ENCODE results near the gene C11orf86.
"Not testable (repeated sequence)": the region's sequence is repeated elsewhere in the genome, so short reads cannot be mapped to it uniquely, and the experiment has no call there.

C11orf86 gene, protein sequence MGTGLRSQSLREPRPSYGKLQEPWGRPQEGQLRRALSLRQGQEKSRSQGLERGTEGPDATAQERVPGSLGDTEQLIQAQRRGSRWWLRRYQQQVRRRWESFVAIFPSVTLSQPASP

DNA sequence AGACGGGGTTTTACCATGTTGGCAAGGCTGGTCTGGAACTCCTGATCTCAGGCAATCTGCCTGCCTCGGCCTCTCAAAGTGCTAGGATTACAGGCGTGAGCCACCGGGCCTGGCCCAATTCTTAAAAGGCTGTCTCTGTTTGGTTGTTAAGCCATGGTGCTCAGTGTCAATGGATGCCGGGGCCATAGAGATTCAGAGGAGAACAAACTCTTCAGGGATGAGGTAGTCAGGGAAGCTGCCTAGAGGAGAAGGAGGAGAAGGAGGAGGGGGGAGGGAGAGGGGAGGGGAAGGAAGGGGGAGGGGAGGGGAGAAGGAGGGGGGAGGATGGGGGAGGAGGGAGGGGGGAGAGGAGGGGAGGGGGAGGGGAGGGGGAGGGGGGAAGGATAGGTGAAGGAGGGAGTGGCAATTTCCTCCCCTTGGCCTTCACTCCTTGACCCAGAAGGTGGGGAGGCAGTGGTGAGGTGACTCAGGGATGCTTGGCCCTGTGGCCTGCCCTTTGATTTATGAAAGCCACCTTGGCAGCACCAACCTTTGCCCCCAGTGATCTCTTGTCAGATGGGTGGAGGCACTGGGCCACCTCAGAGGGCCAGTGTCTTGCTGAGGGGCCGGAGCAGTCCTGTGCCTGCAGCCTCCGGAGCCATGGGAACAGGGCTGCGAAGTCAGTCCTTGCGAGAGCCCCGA, at the start of gene C11orf86:
C11orf86 (plus strand) TSS at position 581 of the 681 bp plus-strand sequence; CDS start at position 640, 59 bp downstream.
- DNase-seq (ENCODE audit: low spot score), result no peak

DNA sequence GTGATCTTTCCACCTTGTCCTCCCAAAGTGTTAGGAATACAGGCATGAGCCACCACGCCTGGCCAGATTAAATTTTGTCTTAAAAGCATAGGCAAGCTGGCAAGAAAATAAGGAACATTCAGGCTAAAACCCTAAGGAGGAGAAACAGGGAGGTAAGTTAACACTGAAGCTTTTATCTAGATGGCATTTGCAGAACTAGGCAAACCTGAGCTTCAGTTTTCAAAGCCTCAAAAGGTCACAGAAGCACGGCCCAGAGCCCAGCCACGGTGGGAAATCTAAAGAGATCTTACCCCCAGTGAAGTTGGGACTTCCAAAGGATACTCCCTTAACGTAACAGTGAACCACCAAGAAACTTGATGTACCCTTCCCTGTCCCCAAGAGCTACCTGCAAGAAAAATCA, 45.4 kb upstream of the C11orf86 start:
- DNase-seq (ENCODE audit: low spot score), result no peak

DNA sequence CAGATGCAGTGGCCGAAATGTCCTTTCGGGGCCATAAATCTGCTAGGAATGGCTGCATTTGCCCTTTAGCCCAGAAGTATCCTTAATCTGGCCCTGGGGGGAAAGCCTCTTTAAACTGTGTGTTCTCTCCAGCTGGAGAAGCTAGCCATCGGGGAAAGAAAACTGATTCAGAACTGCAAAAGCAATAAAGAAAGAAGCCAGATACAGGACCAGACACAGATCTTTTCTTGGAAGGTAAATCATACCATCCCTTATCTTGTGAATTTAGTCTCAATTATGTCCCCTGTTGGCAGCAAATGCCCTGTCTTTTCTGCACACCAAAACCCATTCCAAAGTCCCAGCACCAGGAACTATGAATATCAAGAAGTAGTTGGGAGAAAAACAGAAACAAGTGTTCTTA, 42.6 kb upstream of the C11orf86 start:
- DNase-seq (ENCODE audit: low spot score), result no peak

DNA sequence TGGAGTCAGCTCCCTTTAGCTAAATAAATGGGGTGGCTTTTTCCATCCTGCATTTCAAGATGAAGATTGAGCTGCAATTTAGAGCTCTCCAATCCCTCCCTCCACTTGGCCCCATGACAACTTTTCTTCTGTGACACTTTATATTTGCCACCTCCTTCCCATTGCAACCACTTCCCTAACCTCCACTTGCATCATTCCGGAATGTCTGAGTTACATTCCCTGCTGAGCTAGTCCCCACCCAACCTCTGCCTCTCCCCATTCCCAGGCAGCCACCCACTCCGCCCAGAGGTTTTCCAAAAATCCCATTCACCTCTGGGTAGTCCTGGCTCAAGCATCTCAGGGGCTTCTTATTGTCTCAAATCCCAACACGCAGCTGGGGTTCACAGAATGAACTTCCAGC, 41.6 kb upstream of the C11orf86 start:
- DNase-seq (ENCODE audit: low spot score), result no peak

DNA sequence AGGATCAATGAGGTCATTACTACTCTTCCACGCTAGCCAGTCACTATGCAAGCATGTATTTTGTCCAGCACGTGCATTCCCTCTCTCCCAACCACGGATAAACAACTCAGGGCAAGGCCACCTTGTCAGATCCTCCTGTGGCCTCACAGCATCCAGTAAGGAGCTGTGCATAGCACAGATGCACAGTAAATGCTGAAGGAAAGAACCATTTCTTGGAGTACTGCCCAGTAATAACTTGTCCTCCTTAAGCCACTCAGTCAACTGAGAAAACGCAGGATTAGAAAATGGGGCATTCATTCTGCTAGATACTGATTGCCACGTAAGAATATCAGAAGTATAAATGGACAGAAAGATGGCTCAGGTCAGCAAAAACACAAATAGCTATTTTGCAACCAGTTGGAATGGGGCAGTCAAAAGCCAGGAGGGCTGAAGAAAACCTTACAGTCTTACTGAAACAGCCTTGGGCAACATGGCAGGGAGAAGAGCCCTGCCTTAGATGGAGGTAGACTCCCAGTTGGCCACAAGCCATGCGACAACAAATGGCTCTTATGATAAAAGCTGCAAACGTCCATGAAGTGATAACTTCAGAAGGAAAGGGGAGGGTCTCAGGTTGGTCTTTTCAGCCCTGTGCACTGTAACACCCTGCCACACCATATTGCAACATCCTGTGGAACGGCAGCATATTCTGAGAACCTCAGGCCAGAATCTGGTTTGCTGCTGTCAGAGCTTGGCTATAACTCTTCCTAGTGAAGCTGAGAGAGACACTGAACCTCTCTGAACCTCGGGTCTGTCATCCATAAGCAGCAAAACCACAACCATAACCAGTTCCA, 39.9 kb upstream of the C11orf86 start:
- DNase-seq (ENCODE audit: low spot score), result no peak

DNA sequence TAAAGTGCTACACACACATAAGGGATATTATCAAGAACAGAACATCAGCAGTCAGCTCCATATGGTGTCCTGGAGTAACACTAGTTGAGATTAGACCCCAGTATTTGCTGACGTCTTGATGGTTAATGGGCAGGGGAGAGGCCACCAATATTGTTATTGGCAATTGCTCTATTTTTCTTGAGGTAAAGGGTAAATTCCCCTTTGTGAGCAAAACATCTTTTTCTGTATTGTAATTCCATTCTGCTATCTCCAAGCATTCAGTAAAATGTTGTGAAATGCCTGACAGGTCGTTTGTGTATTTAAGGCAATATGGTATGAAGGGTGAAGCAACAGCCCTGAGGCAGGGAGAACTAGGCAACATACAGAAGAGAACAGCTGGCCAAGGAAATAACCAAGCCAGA, 38.8 kb upstream of the C11orf86 start:
- DNase-seq (ENCODE audit: low spot score), result peak; percentile 76

DNA sequence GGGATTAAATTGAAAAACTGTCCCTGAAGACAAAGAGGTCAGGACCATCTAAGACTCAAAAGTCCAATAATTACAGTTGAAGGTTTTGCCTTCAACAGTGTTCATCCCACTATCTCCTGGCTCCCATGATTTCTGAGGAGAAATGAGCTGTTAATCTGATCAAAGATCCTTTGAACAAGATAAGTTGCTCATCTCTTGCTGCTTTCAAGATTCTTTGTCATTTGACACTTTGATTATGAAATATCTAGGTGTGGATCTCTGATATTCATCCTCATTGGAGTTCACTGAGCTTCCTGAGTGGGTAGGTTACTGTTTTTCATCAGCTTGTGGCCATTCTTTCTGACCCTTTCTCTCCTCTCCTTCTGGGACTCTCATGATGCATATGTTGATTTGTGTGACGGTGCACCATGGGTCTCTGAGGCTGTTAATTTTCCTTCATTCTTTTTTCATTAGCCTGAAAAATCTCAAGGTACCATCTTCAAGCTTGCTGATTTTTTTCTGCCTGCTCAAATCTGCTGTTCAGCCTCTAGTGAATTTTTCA, 37.8 kb upstream of the C11orf86 start:
- no peak for DNase-seq (ENCODE audit: low spot score)

DNA sequence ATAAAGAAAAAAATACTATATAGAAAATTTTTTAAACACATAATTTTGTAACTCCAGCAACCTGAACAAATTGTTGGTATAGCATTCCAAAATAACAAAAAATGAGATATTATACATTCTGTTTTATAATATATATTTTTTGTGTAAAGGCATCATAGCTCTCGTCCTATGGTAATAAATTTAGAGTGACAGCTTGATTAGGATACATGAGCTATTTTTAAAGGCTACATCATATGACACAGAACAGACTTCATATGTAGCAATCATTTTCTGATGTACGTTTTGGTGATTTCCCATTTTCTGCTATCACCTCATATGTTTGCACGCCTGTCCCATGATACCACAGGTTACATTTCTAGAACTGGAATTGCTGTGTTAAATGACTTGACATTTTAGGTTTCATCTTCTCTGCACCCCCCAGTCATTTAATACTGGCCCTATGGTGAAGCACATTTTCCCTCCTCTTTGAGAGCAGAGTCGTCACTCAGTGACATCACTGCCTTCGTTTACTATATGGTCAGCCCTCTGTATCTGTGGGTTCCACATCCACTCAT, 36.4 kb upstream of the C11orf86 start:
- no peak for DNase-seq (ENCODE audit: low spot score)

DNA sequence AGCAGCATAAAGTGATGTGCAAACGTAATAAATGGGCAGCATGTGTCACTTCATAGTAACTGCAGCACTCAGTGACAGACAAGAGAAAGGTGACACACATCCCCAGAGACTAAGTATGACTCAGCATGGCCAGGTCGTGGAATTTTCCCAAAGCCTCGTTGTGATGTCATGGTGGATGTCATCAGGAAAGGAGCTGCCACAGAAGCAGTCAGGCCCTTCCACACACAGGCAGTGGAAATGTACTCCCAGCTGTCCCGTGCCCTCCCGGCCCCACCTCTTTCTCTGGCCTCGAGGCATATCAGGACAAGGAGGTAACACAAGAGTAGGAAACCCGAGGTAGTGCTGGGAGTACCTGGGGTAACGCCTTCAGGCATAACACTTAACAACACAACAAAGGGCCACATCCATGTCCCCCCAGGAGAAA, 25.0 kb upstream of the C11orf86 start:
- DNase-seq (ENCODE audit: low spot score), result peak; percentile 81

DNA sequence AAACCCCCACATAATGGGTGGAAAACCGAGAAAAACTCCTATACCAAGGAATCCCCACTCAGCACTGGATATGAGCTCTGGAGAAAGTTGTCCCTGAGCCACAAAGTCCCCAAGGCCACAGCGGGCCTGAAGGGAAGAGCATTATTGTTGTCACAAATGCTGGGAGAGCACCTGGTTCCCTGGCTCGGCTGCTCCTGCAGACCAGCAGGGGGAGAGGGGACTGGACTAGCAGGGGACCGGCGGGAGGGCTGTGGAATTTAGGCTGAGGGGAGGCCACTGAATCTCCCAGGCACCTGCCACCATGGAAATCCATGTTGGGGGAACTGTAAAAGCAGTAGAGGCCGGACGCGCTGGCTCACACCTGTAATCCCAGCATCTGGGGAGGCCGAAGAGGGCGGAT, 24.0 kb upstream of the C11orf86 start:
- DNase-seq (ENCODE audit: low spot score), result no peak

DNA sequence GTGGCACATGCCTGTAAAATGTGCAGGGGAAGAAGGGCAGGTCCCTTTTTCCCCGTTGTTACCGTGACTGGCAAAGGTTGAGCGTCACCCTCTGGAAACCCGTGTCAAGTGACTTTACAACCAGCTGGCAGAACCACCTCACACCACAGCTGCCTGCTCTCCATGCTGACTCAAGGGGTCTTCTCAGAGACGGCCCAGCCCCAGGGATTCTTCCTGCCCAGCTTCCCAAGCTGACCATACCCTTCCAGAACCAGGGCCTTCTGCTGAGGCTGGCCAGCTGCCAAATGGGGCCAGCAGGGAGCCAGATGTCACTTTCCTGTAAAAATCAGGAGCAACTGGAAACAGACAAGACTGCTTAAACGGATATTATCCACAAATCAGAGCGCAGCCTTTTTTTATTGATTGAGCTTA, 23.2 kb upstream of the C11orf86 start:
- no peak for DNase-seq (ENCODE audit: low spot score)

DNA sequence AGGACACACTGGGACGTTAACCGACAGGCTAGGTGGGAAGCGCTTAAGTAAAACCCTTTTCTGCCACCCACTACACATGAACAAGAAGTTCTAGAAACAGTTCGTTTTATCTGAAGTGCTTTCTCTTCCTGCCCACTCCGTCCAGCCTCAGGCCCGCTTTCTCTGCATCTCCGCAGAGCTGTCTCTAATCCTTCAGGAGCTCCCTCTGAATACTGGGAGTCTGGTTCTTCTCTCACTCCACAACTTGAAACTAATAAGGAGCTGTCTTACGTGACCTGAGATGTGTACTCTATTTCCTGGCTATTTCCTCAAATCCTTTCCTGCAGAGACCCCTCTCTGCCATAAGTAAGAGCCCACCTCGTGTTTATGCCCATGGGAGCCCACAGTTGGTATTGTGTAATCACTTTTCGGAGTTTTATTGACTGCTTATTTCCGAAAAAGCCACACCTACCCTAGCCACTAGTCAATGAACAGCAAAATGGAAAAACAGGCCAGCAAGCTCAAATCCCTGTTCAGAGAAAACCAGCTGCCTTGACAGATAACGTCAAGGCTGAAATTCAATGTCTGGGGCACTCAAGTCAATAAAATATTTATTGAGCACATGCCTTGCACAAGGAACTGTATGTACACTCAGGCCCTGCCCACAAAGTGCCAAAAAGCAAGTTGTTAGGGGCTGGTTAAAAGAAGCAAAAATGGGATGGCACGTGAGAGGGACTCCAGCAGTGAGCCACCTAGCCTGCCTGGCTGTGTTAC, 21.8 kb upstream of the C11orf86 start:
- DNase-seq (ENCODE audit: low spot score), result no peak

DNA sequence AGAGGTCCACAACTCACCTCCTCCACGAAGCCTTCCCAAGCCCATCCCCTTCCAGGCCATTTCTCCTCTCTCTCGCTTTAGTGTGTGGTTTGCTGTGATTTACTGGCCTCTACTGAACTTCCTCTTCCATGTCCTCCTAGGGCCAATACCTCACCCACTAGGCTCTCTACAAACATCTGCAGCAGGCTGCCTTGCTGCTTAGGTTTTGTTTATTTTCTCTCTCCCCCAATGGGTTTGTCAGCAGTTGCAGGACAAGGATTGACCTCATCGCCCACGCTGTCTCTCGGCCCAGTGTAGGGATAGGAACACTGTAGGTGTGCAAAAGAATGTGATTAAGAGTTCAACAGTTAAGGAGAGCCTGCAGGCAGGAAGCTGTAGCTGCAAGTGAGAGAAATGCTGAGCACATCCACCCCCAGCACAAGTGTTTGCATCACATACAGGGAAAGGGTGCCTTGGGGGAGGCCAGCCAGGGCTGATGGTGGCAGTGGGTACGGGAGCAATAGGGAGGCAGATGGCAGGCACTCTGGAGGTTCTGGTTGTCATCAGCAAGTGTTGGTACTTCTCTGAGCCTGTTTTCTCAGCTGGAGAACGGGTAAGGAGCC, 18.3 kb upstream of the C11orf86 start:
- peak; percentile 54 for DNase-seq (ENCODE audit: low spot score)

DNA sequence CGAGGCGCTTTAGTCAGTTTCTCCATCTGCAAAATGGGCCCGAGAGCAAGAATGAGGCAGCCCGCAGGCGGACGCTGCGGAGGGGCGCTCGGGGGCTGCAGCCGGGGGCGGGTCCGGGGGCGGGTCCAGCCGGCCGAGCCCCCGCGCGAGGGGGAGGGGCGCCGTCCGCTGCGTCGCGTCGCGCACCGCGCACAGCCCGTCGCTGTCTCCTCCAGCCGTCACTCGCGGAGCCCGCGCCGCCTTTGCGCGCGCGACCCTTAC, 17.2 kb upstream of the C11orf86 start:
- DNase-seq (ENCODE audit: low spot score), result no peak

DNA sequence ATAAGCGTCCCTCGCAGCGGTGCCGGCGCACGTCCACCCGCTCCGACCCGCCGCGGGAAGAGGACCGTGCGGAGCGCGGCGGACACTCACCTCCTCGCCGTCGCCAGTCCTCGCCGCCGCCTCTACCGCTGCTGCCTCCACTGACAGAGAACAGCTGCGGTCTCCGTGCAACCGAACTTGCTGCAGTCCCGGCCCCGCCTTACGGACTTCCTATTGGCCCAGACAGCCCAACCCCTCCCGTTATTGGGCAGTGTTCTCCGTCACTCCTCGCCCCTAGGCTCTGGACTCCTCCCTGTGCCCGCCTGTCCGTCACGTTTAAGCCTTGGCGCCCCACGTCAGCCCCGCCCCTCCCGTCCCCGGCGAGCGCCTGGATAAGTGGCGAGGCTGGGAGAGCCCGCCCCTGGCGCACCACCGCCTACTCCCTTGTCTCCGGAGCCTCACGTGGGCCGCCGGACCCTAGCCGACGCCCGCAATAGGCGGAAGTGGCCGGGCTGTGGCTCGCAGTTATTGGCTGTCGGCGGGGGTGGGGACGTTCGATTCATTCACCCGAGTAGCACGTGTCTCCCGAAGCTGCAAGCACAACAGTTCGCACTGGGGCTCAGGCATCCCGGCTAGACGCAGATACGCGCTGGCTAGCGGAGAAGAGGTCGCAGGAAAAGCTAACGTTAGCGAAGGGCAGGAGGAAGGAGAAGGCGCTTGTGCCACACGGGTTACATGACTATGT, 16.7 kb upstream of the C11orf86 start, which contains the start of gene PC:
PC (minus strand) TSS at position 152 of the 724 bp plus-strand sequence. CDS start 86,224 bp downstream, outside the sequence.
- peak; percentile 100 for DNase-seq (ENCODE audit: low spot score)

DNA sequence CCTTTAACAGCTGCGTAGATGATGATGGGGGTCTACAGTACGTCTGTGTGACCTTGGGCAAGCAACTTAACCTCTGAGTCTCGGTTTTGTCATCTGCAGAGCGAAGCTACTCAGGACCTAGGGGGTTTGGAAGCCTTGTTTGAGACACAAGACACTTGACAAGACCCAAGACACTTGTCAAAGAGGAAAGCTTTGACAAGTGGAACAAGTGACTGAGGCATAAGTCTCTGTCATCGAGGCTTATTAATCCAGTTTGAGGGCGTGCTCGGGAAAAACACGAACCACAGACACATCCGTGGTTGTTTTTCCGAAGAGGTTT, 16.2 kb upstream of the C11orf86 start:
- DNase-seq (ENCODE audit: low spot score), result no peak

DNA sequence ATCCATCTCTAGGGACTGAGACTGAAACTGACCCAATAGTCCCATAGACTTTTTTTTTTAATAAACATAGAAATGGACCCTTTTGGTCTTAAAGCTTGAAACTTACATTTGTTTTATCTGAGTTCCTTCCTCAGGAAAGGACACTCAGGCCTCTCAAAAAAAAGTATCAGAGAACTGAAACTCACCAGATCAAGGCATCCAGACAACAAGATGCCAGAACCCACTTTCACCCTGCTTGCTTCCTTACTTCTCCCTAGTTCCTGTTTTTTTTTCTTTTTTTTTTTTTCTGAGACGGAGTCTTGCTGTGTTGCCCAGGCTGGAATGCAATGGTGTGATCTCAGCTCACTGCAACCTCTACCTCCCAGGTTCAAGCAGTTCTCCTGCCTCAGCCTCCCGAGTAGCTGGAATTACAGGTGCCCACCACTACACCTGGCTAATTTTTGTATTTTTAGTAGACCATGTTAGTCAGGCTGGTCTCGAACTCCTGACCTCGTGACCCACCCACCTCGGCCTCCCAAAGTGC, 13.4 kb upstream of the C11orf86 start:
- DNase-seq (ENCODE audit: low spot score), result not testable (repeated sequence)

DNA sequence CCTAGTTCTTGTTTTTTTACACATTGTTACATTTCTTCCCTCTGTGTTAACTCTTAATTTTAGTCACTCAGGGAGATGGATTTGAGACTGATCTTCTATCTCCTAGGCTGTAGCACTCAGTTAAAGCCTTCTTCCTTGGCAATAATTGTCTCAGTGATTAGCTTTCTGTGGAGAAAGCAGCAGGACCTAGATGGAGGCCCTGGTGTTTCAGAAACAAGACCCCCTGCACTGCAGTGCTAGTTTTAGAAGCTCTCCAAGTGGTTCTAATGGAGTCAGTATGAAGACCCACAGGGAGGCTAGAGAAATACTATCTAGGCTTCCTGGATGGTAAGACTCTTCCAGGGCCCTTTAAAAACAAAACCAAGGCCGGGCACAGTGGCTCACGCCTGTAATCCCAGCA, 12.9 kb upstream of the C11orf86 start:
- no peak for DNase-seq (ENCODE audit: low spot score)

DNA sequence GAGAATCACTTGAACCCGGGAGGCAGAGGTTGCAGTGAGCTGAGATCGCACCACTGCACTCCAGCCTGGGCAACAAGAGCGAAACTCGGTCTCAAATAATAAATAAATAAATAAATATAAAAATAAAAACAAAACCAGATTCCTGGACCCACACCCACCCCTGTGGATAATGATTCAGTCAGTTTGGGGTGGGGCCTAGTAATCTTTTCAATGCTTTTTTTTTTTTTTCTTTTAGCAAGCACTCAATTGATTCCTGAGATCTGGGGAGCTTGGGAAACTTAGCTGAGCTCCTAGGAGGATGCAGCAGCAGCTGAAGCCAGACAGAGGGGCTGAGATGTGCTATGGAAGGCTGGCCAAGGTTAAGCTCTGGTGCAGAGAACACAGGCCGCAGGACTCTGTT, 12.3 kb upstream of the C11orf86 start:
- no peak for DNase-seq (ENCODE audit: low spot score)

DNA sequence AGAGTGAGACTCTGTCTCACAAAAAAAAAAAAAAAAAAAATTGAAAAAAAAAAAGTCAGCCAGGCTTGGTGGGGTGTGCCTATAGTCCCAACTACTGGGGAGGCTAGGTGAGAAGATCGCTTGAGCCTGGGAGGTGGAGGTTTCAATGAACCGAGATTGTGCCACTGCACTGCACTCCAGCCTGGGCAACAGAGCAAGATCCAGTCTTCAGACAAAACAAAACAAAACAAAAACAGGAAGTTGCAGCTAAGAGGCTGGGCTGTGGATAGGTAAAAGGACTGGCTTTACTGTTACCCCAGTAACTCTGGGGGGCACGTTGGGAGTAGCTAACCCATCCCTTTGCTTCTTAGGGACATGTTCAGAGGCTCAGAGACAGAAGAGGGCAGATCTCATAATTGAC, 10.6 kb upstream of the C11orf86 start:
- no peak for DNase-seq (ENCODE audit: low spot score)

DNA sequence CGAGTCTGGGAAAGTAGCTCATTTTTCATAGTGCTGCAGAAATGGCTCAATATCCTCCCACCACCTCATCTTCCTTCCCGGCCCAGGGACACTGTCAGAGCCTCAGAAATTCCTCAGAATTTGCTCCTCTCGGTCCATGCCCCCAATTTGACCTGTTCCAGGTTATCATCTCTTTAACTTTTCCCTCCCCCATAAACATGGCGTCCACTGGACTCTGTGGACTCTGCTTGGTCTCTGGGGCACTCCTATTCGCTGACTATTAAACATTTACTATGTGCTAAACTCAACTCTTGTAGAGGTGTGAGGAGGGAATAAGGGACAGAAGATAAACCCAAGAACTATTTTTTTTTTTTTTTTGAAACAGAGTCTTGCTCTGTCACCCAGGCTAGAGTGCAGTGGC, 8.8 kb upstream of the C11orf86 start:
- no peak for DNase-seq (ENCODE audit: low spot score)
